Activated T-cell treated with anti-CD3 and anti-CD28 coated beads, Interleukin-2, amount 50 U/mL, for 4 hours (primary cell): Measurements from ENCODE around the gene SYNE3. TPM values are rescaled to one million over a fixed set of nuclear protein-coding genes. Genes with fewer than 3 reads are reported as not detected.

Experiments used
- total RNA-seq, 3 donors: library from RNA; stranded (reverse); gene quantifications; one replicate each; pipeline ENCODE4 v1.2.1, GENCODE V29; 2021

SYNE3 gene
- total RNA-seq, 3 donors from 2014 or later = 11.5 to 15.0 (median 12.9) TPM

Other genes with a start within 250 kb of the SYNE3 start
- 1 to 10 TPM in 1 of 3 donors, under 1 TPM in 2; 0.71 to 1.3 (median 0.71) TPM for gene CLMN, start 196.7 kb downstream of the SYNE3 start, total RNA-seq
- 10 to 100 TPM; 37.3 to 45.1 (median 40.7) TPM for gene GLRX5, start 18.4 kb upstream of the SYNE3 start, total RNA-seq
- gene TCL1B, start 169.8 kb upstream of the SYNE3 start, total RNA-seq = not detected
- gene TCL1A, start 197.5 kb upstream of the SYNE3 start, total RNA-seq = 1 to 10 TPM in 1 of 3 donors, under 1 TPM in 2; 0.32 to 5.4 (median 0.63) TPM